H1 (cell line): ENCODE results near the gene FHL1. TPM values are rescaled to one million over a fixed set of nuclear protein-coding genes. Genes with fewer than 3 reads are reported as not detected.
A peak's percentile ranks its signal among the peaks of the same experiment; 100 is the strongest.

ENCODE experiments used
- CTCF ChIA-PET: fragments of 300-600 bp; sonication (Branson Sonifier 250); formaldehyde crosslinking; loops from one replicate; lab custom pipeline; 2021; ENCODE audit not compliant: partially characterized antibody; lab: Charles Lee
- POLR2A ChIA-PET: fragments of 300-600 bp; sonication (Branson Sonifier 250); formaldehyde crosslinking; loops from one replicate; lab custom pipeline; 2021; ENCODE audit warnings: inconsistent platforms; ENCODE audit not compliant: partially characterized antibody; lab: Charles Lee
- DNase-seq, 2 experiments: peaks; one replicate each; pipeline versions ENCODE4 v3.0.0 to v3.0.0-alpha.2; 2010 to 2022; ENCODE audit warnings: low spot score in 2 of 2, low read depth in 1 of 2, mixed read lengths in 1 of 2
- FAIRE-seq: peaks from 2 replicates; lab custom pipeline; 2011; peaks lifted over from hg19 to GRCh38; lab: Jason Lieb, UNC
- H2AFZ ChIP-seq: 2 replicates; pipeline ENCODE4 v1.8.1; 2012; ENCODE audit warnings: low read length, inconsistent platforms
- H2AK5ac ChIP-seq: 2 replicates; pipeline ENCODE4 v1.6.1; 2013; ENCODE audit warnings: low read depth, low read length
- H2BK120ac ChIP-seq: replicated peaks from 2 replicates; pipeline ENCODE3; 2013; ENCODE audit warnings: low read depth, low read length, inconsistent platforms
- H2BK12ac ChIP-seq: 2 replicates; pipeline ENCODE4 v1.6.1; 2013; ENCODE audit warnings: low read depth, low read length
- H2BK15ac ChIP-seq: 2 replicates; pipeline ENCODE4 v1.6.1; 2013; ENCODE audit warnings: low read length
- H2BK20ac ChIP-seq: 2 replicates; pipeline ENCODE4 v1.6.1; 2013; ENCODE audit warnings: low read length
- H2BK5ac ChIP-seq: 2 replicates; pipeline ENCODE4 v1.6.1; 2013; ENCODE audit warnings: low read depth, low read length
- H3K14ac ChIP-seq: 2 replicates; pipeline ENCODE4 v1.6.1; 2013; ENCODE audit warnings: inconsistent platforms; ENCODE audit not compliant: insufficient read length
- H3K18ac ChIP-seq: 2 replicates; pipeline ENCODE4 v1.6.1; 2013; ENCODE audit warnings: low read length; ENCODE audit errors: extremely low read depth
- H3K23ac ChIP-seq: 2 replicates; pipeline ENCODE4 v1.6.1; 2013; ENCODE audit warnings: inconsistent platforms; ENCODE audit not compliant: insufficient read length
- H3K23me2 ChIP-seq: 2 replicates; pipeline ENCODE4 v1.6.1; 2013; ENCODE audit warnings: low read depth, low read length
- H3K27ac ChIP-seq: 2 replicates; pipeline ENCODE4 v1.6.1; 2011; ENCODE audit warnings: low read depth, low read length, inconsistent platforms
- H3K27me3 ChIP-seq, 4 experiments: replicated peaks in 1 of 4; 1 replicate in 1 of 4; 2 replicates in 3 of 4; pipeline versions ENCODE4 v1.6.1 to v1.8.1; 2011 to 2013; ENCODE audit warnings: low read length in 3 of 4, mild to moderate bottlenecking in 3 of 4, inconsistent platforms in 2 of 4, mixed read lengths in 2 of 4, moderate library complexity in 1 of 4; ENCODE audit not compliant: control insufficient read depth in 3 of 4, insufficient read depth in 3 of 4; ENCODE audit errors: extremely low read depth in 1 of 4
- H3K36me3 ChIP-seq, 4 experiments: 2 replicates each; pipeline versions ENCODE4 v1.6.1 to v1.8.1; 2011 to 2013; ENCODE audit warnings: mild to moderate bottlenecking in 4 of 4, low read length in 3 of 4, moderate library complexity in 2 of 4, control low read depth in 1 of 4, inconsistent platforms in 1 of 4; ENCODE audit not compliant: insufficient read depth in 4 of 4, control insufficient read depth in 2 of 4
- H3K4ac ChIP-seq: replicated peaks from 2 replicates; pipeline ENCODE3; 2013; ENCODE audit warnings: low read length, low read depth, mixed read lengths, inconsistent platforms; ENCODE audit not compliant: insufficient read length
- H3K4me1 ChIP-seq, 4 experiments: replicated peaks in 1 of 4; 1 replicate in 1 of 4; 2 replicates in 3 of 4; pipeline versions ENCODE4 v1.6.1 to v1.8.1; 2011 to 2013; ENCODE audit warnings: low read length in 3 of 4, inconsistent platforms in 2 of 4, mixed read lengths in 1 of 4; ENCODE audit not compliant: insufficient read depth in 4 of 4, control insufficient read depth in 3 of 4
- H3K4me2 ChIP-seq, 2 experiments: 2 replicates each; pipeline versions ENCODE4 v1.6.1 to v1.8.1; 2011 to 2013; ENCODE audit warnings: low read depth in 2 of 2, low read length in 2 of 2, control low read depth in 1 of 2, inconsistent platforms in 1 of 2, mild to moderate bottlenecking in 1 of 2; ENCODE audit not compliant: insufficient read depth in 1 of 2
- H3K4me3 ChIP-seq, 4 experiments: fragments of 200-600, 300-600 bp in 1 of 4; sonication (generic), shearing (Covaris generic), sonication (Bioruptor Twin) in 1 of 4; 2 replicates each; pipeline versions ENCODE4 v1.5.1 to v1.8.1; 2011 to 2016; ENCODE audit warnings: low read length in 4 of 4, low read depth in 3 of 4, control low read depth in 2 of 4, inconsistent platforms in 2 of 4, mild to moderate bottlenecking in 2 of 4, mixed read lengths in 1 of 4, moderate library complexity in 1 of 4; ENCODE audit not compliant: insufficient read depth in 2 of 4; ENCODE audit errors: extremely low read depth in 1 of 4
- H3K56ac ChIP-seq: replicated peaks from 2 replicates; pipeline ENCODE3; 2013; ENCODE audit warnings: low read depth, mild to moderate bottlenecking, mixed read lengths, low read length, inconsistent platforms; ENCODE audit not compliant: insufficient read length
- H3K79me1 ChIP-seq: 2 replicates; pipeline ENCODE4 v1.6.1; 2013; ENCODE audit warnings: low read depth, low read length, control low read depth
- H3K79me2 ChIP-seq, 2 experiments: 2 replicates each; pipeline versions ENCODE4 v1.6.1 to v1.8.1; 2012 to 2013; ENCODE audit warnings: low read length in 2 of 2, mild to moderate bottlenecking in 2 of 2, inconsistent platforms in 1 of 2; ENCODE audit not compliant: insufficient read depth in 2 of 2, control insufficient read depth in 1 of 2
- H3K9ac ChIP-seq, 4 experiments: replicated peaks in 1 of 4; 1 replicate in 1 of 4; 2 replicates in 3 of 4; pipeline versions ENCODE4 v1.6.1 to v1.8.1; 2011 to 2013; ENCODE audit warnings: low read depth in 3 of 4, low read length in 3 of 4, control low read depth in 2 of 4, mild to moderate bottlenecking in 2 of 4, moderate library complexity in 2 of 4, inconsistent platforms in 1 of 4; ENCODE audit errors: extremely low read depth in 1 of 4
- H3K9me3 ChIP-seq, 2 experiments: 2 replicates each; pipeline versions ENCODE4 v1.6.1 to v1.8.1; 2012 to 2013; ENCODE audit warnings: mild to moderate bottlenecking in 2 of 2, moderate library complexity in 2 of 2, control low read depth in 1 of 2, inconsistent platforms in 1 of 2, low read depth in 1 of 2, low read length in 1 of 2, mixed read lengths in 1 of 2; ENCODE audit not compliant: insufficient read depth in 2 of 2
- H4K20me1 ChIP-seq, 2 experiments: replicated peaks in 1 of 2; 2 replicates each; pipeline versions ENCODE3 to v1.8.1; 2011 to 2013; ENCODE audit warnings: inconsistent platforms in 2 of 2, low read length in 2 of 2, mild to moderate bottlenecking in 1 of 2; ENCODE audit not compliant: insufficient read depth in 2 of 2, control insufficient read depth in 1 of 2
- H4K5ac ChIP-seq: 2 replicates; pipeline ENCODE4 v1.6.1; 2013; ENCODE audit warnings: low read length, low read depth, mixed read lengths, inconsistent platforms; ENCODE audit not compliant: insufficient read length
- H4K8ac ChIP-seq: 2 replicates; pipeline ENCODE4 v1.8.0; 2013; ENCODE audit warnings: mild to moderate bottlenecking, moderate library complexity, low read length, inconsistent platforms; ENCODE audit not compliant: insufficient read depth; ENCODE audit errors: extremely low read depth
- H4K91ac ChIP-seq: replicated peaks from 2 replicates; pipeline ENCODE3; 2013; ENCODE audit warnings: low read length, mixed read lengths, inconsistent platforms; ENCODE audit not compliant: insufficient read length
- GTF2F1 ChIP-seq: IDR thresholded peaks from 2 replicates; pipeline ENCODE4 v1.6.1; 2012; ENCODE audit warnings: low read depth, low read length, improper control_type of control experiment, borderline replicate concordance
- MAX ChIP-seq: IDR thresholded peaks from 2 replicates; pipeline ENCODE4 v1.6.1; 2012; ENCODE audit warnings: inconsistent platforms
- PHF8 ChIP-seq: fragments of 200-600 bp; sonication (generic); conservative IDR thresholded peaks from 2 replicates; pipeline ENCODE4 v1.7.1; 2012; ENCODE audit warnings: low read depth, mild to moderate bottlenecking, inconsistent platforms, low read length, moderate library complexity
- POLR2A ChIP-seq, 2 experiments: IDR thresholded peaks; 1 replicate in 1 of 2; 2 replicates in 1 of 2; pipeline ENCODE4 v1.6.1; 2011; ENCODE audit warnings: low read depth in 2 of 2, low read length in 2 of 2, mild to moderate bottlenecking in 2 of 2; ENCODE audit errors: control extremely low read depth in 1 of 2
- RBBP5 ChIP-seq: IDR thresholded peaks from 2 replicates; pipeline ENCODE4 v1.7.1; 2012; ENCODE audit warnings: low read depth, mild to moderate bottlenecking, inconsistent platforms, low read length, moderate library complexity, borderline replicate concordance
- RFX5 ChIP-seq: IDR thresholded peaks from 2 replicates; pipeline ENCODE4 v1.6.1; 2011; ENCODE audit warnings: low read depth, low read length, improper control_type of control experiment, borderline replicate concordance
- RNF2 ChIP-seq: fragments of 200-900, 300-1000 bp; sonication (generic); IDR thresholded peaks from 2 replicates; pipeline ENCODE4 v1.7.1; 2016; ENCODE audit warnings: borderline replicate concordance, low read depth, mild to moderate bottlenecking, antibody characterized with exemption, low read length; ENCODE audit not compliant: poor library complexity, severe bottlenecking; ENCODE audit errors: missing control alignments
- SIRT6 ChIP-seq: IDR thresholded peaks from one replicate; pipeline ENCODE4 v1.7.1; 2012; ENCODE audit warnings: low read length, inconsistent platforms
- TAF1 ChIP-seq: IDR thresholded peaks from 2 replicates; pipeline ENCODE4 v1.6.1; 2011; ENCODE audit warnings: mild to moderate bottlenecking, low read depth, low read length
- TBP ChIP-seq: IDR thresholded peaks from 2 replicates; pipeline ENCODE4 v1.6.1; 2011; ENCODE audit warnings: low read depth, low read length, improper control_type of control experiment
- TEAD4 ChIP-seq: IDR thresholded peaks from 2 replicates; pipeline ENCODE4 v1.6.1; 2012; ENCODE audit warnings: low read depth, low read length, inconsistent platforms, mixed read lengths
- WGBS, 2 experiments: shearing (Covaris generic) in 1 of 2; methylation state at CpG; one replicate each; pipeline versions ENCODE4 v1.1.6 to v1.1.7; 2013 to 2015; ENCODE audit warnings: low lambda C conversion rate in 2 of 2, mixed read lengths in 2 of 2, inconsistent platforms in 1 of 2, low coverage in 1 of 2, missing lambda C conversion rate in 1 of 2; ENCODE audit not compliant: insufficient replicate concordance in 2 of 2, insufficient coverage in 1 of 2, insufficient read length in 1 of 2; ENCODE audit errors: extremely low coverage in 1 of 2, missing lambda C conversion rate in 1 of 2; 5-methylcytosine and 5-hydroxymethylcytosine counted together
- polyA plus RNA-seq, 7 experiments: library from polyadenylated mRNA; depleted of rRNA in 3 of 7; stranded (reverse) in 5 of 7; unstranded in 2 of 7; fragments of >200 nt in 5 of 7; fragments of 200-250 nt in 2 of 7; gene quantifications; 1 replicate in 5 of 7; 2 replicates in 1 of 7; 4 replicates in 1 of 7; pipeline versions ENCODE4 v1.2.1 to v1.2.3, GENCODE V29; 2011 to 2013; ENCODE audit warnings: missing spikeins in 2 of 7, mixed read lengths in 2 of 7
- total RNA-seq: library from RNA; stranded (reverse); fragmentation: NEBNext Ultra II Directional; extraction: Animal tissue kit (Norgen Biotek cat#: 25700); gene quantifications from 2 replicates; pipeline ENCODE4 v1.2.1, GENCODE V29; 2021

FHL1 gene
- total and polyA plus RNA-seq, 2 of the 8 experiments (the other 6 are each of a cell fraction or from before 2014, with no cell fraction given): 45.0 to 56.5 TPM

DNA sequence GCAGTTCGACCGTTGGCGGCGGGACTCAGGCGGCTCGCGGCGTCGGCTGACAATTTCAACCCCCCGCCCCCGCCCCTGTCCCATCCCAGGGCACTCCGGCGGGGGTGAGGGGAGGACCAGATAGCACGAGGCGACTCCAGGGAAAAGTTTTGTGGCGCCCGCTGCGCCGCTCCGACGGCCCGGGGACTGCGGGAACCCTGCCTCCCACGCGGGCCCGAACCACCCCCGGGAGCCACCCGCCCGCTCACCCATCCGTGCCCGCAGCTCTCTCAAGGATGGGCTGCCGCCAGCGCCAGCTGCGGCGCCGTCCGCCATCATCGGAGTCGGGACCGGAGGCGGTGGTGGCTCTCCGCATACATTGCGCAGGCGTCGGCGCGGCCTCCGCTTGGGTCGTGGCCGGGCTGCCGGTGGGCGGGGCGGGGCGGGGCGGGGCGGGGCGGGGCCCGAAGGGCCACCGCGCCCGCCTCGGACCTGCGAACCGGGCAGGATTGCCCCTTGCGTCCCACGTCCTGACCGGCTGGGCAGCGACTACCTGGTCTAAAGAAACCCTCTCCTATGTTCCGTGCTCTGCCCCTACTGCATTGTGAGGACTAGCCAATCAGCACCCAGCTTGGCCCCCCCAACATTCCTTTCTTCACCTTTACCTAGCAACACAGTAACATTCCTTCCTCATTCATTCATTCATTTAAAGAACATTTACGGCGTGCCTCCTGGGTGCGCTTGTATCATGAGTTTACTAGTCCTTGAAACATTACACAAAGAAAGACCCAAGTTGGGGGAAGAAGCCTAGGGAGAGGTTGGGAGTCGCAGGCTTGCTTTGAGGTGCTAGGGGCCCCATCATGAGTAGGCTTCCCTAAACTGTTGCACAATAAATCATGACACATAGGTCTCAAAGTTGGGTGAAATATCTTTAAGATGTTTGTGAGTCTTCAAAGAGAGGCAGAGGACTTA is 104.0 kb downstream of the FHL1 start, which contains the start of gene MAP7D3:
Gene MAP7D3 (minus strand): TSS at position 360 of the 951 bp plus-strand sequence. CDS start 42 bp downstream, at position 318.
- FAIRE-seq (peak; percentile 50), DNase-seq (peak; percentile 27 to 63)
- Histone ChIP-seq H3K27me3 (no peaks in the 10 kb centered on the region), H4K91ac (no peak within 1 kb of the TSS), H3K56ac (no peak within 1 kb of the TSS), H3K4me2 (peak within 1 kb of the TSS; percentile 74 to 86), H2BK5ac (no peak within 1 kb of the TSS), H2BK15ac (no peak within 1 kb of the TSS), H4K5ac (no peak within 1 kb of the TSS), H4K8ac (no peak within 1 kb of the TSS), H3K14ac (no peak within 1 kb of the TSS), H2BK20ac (no peak within 1 kb of the TSS), H3K23me2 (no peaks in the 10 kb centered on the region; the same call in 1 of the 2 replicates), H3K27ac (peak within 1 kb of the TSS; percentile 63; the same call in 1 of the 2 replicates), H3K36me3 (no peaks in the 10 kb centered on the region), H3K9ac (peak within 1 kb of the TSS; percentile 32 to 79 (median 70)), H2BK12ac (no peak within 1 kb of the TSS), H2AK5ac (no peak within 1 kb of the TSS), H3K4ac (no peak within 1 kb of the TSS), H3K79me2 (peaks cover 0 to 11% of the 10 kb centered on the region in 2 experiments; a peak in 1 of 4 replicates), H2BK120ac (no peak within 1 kb of the TSS), H2AFZ (peak within 1 kb of the TSS; percentile 70), H4K20me1 (no peaks in the 10 kb centered on the region), H3K79me1 (no peaks in the 10 kb centered on the region), H3K9me3 (no peaks in the 10 kb centered on the region), H3K23ac (no peak within 1 kb of the TSS), H3K18ac (no peak within 1 kb of the TSS), H3K4me3 (peak within 1 kb of the TSS; percentile 56 to 73 (median 62)), H3K4me1 (peaks cover 0 to 5% (median under 1%) of the 10 kb centered on the region in 4 experiments; a peak in 2 of 7 replicates)
- ChIA-PET POLR2A (interaction anchor here (0.6 to 0.9 kb wide), 2 partner anchors 17 to 261 kb away, joined by 3 to 4 read pairs; no protein-coding TSS in a partner anchor), CTCF (no interaction called here)
- 1% methylated on average over 16 of the region's 73 CpGs; no CpG with 5 or more reads in 1 of the 2 experiments for WGBS, 2 experiments
- TF ChIP-seq MAX (peak; percentile 52; the same call in 1 of the 2 replicates), RNF2 (no peak), SIRT6 (no peak), PHF8 (peak; percentile 76), POLR2A (IDR thresholded peaks at IDR 0.05; ENCODE audit: control extremely low read depth in 1 of 2, low read depth in 2 of 2, low read length in 2 of 2) (peak in 1 of 2 experiments; percentile 80; a peak in 2 of 3 replicates), TAF1 (peak; percentile 82), RFX5 (peak; percentile 87), RBBP5 (0 out of 2 replicates have a peak, but pooled peaks have one; percentile 11), GTF2F1 (no peak), TBP (peak; percentile 37; the same call in 1 of the 2 replicates), TEAD4 (peak; percentile 59; the same call in 1 of the 2 replicates)
